ENCODE data around the gene G6PC2.

GRCh38 chr2:168855601-168856000 is 45.5 kb upstream of the G6PC2 start:
- no peak for TF ChIP-seq CTCF (conservative IDR thresholded peaks at IDR 0.05; ENCODE audit: low read length)
- no peak for TF ChIP-seq EZH2phosphoT487 (IDR thresholded peaks at IDR 0.05; ENCODE audit: borderline replicate concordance, low read depth, low read length)
